T47D (cell line): ENCODE data around the gene GFRAL.
"Not testable (repeated sequence)": the region's sequence is repeated elsewhere in the genome, so short reads cannot be mapped to it uniquely, and the experiment has no call there.

Experiments
- DNase-seq, 2 experiments: peaks; one replicate each; pipeline versions ENCODE4 v3.0.0 to v3.0.0-alpha.2; 2011 to 2012; ENCODE audit warnings: low read depth in 1 of 2, low spot score in 1 of 2
- JUND ChIP-seq: IDR thresholded peaks from 2 replicates; pipeline ENCODE4 v1.6.1; 2012; ENCODE audit warnings: low read depth
- in situ Hi-C: cut with HindIII; loops from 2 replicates; pipeline ENCODE4 v1.10.0; 2016; ENCODE audit warnings: low sequenced_read_pairs, low pct_unique_long_range_greater_than_20kb

GFRAL gene, protein sequence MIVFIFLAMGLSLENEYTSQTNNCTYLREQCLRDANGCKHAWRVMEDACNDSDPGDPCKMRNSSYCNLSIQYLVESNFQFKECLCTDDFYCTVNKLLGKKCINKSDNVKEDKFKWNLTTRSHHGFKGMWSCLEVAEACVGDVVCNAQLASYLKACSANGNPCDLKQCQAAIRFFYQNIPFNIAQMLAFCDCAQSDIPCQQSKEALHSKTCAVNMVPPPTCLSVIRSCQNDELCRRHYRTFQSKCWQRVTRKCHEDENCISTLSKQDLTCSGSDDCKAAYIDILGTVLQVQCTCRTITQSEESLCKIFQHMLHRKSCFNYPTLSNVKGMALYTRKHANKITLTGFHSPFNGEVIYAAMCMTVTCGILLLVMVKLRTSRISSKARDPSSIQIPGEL

DNA sequence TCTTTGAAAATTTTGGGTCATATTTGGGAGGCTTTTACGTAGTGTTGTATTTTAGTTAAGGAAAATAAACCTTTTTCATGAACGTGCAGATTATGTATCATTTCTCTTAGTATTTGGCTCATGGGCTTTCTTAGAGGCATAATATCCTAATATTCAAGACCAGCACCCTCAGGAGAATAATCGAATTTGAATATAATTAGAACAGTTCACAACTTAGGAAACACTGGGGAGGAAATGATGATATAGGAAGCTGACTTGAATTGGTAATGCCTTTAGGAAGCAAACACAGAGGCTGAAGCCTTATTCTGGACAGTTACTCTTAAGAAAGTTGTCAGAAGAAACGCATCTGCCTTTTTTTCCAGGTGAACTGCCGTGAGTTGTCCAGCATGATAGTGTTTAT, at the start of gene GFRAL:
Gene GFRAL, plus strand, starts transcription at position 301 of the 400 bp plus-strand sequence. Its CDS starts 86 bp downstream, at position 387.
- in situ Hi-C loops = no loop called here
- no peak for TF ChIP-seq JUND
- DNase-seq = no peak

DNA sequence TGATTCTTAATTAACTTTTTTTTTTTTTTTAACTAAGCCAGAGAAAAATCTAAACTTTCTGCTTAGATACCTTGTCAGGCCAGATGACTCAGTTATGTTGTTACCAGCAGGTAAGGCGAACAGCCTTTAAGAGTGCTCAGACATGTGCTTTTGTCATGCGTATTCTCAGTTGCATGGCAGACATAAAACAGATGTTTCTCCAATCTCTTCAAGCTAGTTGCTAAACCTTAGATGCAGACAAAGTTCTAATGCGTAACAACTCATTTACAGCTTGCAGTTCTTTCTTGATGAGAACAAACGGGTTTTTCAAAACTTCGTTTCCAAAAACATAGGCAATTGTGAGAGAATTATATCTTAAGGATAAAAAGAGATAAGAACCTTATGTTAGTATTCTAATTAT, 49.6 kb upstream of the GFRAL start:
- no peak for TF ChIP-seq JUND
- in situ Hi-C loops = no loop called here

DNA sequence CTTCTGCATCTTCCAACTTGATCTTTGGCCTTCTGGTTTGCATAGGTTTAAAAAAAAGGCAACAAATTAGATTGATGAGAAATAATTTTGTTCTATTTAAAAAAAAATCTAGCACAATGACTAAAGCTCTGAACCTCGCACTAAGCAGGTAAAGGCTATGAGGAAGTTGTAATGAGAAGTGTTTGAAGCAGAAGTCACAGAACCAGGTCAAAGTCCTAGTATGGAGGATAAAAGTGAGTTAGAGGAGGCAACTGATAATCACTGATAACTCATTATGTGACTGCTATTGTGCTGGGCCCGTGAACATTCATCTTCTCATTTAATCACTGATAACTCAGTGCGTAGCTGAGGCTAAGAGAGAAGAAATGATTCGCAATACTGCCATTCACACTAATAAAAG, 46.1 kb upstream of the GFRAL start:
- DNase-seq = no peak
- TF ChIP-seq JUND = no peak
- in situ Hi-C loops = no loop called here

More for the DNA sequence above, 49.6 kb upstream of the GFRAL start:
- no peak for DNase-seq

DNA sequence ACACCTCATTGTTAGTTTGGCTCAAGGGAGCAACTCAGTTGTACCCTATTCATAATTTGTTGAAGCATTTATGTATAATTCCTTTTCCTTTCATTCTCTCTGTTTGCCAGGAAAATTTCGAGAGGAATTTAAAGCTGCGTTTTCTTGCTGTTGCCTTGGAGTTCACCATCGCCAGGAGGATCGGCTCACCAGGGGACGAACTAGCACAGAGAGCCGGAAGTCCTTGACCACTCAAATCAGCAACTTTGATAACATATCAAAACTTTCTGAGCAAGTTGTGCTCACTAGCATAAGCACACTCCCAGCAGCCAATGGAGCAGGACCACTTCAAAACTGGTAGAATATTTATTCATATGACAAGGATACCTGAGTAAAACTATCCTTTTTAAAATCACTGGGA, 45.2 kb upstream of the GFRAL start:
- in situ Hi-C loops = no loop called here
- DNase-seq = no peak
- no peak for TF ChIP-seq JUND

DNA sequence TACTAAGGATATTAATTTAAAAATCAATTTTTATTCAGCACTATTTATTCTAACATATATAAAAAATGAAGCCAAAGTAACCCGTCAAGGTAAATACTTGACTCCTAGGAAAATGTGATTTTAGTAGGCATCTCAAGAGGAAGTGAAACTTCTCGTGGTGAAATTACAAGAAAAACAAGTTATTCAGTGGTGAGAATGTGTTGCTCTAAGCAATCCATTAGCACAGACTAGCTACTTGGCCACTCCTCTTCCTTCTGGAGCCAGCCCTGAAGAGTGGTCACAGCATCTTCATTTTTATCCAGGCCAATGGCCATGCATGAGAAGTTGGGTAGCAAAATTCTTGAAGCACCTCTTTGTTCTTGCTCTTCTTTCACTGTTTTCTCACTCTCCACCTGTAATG, 40.4 kb upstream of the GFRAL start:
- DNase-seq = peak in 1 of 2 experiments; percentile 10
- in situ Hi-C loops = no loop called here
- TF ChIP-seq JUND = no peak

DNA sequence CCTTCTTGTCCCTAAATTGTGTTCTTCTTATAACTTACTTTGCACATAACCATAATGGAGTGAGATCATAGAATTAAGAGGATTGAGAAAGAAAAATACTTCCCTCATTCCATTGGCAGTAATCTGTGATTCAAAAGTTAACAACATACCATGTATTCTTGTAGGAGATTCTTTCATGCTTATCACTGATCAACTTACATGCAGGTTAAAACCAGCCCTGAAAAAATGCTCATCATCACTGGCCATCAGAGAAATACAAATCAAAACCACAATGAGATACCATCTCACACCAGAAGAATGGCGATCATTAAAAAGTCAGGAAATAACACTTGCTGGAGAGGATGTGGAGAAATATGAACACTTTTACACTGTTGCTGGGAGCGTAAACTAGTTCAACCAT, 36.5 kb upstream of the GFRAL start:
- no peak for DNase-seq
- in situ Hi-C loops = no loop called here
- no peak for TF ChIP-seq JUND

DNA sequence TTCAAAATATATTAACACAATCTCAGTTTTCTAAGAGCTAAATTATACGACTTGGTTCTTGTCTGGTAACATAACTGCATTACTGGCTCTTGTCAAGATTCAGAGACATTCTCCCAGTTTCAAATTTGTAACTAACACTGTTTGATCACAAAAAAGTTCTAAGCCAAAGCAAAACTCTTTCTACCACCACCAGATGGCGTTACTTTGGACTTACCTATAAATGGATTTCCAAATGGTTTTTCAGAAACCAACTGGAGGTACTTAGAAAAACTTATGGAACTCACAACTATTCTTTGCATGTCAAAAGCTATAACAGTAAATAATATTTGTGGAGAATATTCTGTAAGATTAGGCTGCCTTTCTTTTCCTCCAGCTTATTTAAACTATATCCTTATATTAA, 34.2 kb upstream of the GFRAL start:
- peak in 1 of 2 experiments; percentile 46 for DNase-seq
- in situ Hi-C loops = no loop called here
- no peak for TF ChIP-seq JUND

DNA sequence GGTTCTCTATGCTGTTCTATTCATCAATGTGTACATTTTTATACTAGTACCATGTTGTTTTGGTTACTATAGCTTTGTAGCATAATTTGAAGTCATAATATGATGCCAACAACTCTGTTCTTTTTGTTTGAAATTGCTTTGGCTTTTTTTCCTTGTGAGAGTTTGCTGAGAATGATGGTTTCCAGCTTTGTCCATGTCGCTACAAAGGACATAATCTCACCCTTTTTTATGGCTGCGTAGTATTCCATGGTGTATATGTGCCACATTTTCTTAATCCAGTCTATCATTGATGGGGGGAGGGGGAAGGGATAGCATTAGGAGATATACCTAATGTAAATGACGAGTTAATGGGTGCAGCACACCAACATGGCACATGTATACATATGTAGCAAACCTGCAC, 30.1 kb upstream of the GFRAL start:
- DNase-seq, in situ Hi-C loops: not testable (repeated sequence)

DNA sequence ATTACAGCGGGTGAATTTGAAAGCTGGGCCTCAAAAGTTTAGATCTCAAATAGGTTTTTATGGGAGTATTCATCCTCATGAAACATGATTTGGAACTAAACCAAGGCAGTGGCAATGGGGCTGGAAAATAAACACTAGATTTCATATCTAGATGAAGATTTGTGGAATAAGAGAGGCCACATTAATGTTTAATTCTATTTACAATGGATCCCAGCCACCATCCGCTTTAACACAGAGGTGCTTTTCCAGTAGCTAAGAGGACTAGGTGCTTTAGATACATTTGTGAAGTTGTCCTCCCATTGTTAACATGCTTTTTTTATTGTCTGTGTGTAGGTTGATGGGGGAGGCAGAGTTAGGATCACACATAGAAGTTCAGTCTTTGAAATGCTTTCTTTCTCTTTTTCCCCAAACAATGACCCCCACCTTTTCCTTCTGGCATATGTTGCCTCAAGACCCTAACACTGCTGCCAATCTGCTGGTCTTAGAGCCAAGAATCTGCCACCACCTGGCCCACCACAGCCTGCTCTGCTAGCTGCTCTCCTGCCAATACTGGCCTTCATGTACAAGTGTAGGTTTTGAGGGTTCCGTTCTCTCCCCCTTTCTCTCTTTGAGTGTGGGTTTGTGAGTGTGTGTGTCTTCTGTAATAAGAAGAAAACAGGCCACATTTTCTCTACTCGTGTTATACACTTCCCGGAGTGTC, 27.8 kb upstream of the GFRAL start:
- DNase-seq = no peak
- TF ChIP-seq JUND = no peak
- in situ Hi-C loops = no loop called here

DNA sequence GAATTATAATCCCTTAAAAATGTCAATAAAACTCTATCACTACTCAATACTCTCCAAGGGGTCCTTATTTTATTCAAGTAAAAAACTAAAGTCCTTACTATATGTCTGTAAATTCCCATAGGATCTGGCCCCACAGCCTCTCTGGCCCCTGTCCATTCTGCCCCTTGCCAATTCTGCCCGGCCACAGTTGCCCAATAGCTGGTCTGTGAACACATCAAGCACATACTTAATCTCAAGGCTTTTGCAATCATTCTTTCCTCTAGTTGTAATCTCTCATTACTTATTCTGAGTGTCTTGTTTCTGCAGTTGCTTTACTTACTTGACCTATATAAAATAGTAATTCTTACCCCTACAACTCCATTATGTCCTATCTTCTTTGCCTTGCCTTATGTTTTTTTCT, 22.5 kb upstream of the GFRAL start:
- DNase-seq = no peak
- in situ Hi-C loops = no loop called here
- no peak for TF ChIP-seq JUND

DNA sequence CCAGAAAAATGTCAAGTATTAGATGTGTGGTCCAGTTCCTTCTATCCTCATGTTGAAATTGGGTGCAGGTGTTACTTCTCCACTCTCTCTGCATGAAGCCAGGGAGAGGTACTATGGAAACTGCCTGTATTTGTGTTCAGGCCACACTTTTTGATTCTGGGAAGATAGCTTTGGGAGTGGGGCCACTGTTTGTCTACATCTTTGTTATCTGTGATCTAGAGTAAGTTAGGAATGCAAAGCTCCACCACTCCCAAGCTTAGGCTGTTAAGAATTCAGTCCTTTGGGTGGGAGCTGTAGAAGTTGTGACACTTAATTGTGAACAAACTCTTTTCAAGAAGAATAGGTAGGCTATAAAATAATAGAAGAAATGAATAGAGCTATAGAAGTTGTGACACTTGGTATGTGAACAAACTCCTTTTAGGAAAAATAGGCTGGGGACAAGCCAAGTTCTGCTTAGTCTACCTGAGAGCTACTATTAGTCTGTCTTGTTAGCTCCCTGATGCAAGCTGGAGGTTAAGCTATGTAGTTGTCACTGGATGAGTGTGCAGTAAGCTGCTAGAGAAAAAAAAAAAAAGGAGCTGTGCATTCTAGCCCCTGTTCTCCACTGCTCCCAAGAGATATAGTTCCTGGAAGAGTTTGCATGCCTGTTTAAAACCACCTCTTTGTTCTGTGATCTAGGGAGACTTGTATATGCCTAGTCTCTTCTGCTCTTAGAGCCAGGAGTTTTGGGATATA, 7.1 kb upstream of the GFRAL start:
- TF ChIP-seq JUND = no peak
- no peak for DNase-seq
- in situ Hi-C loops = no loop called here

DNA sequence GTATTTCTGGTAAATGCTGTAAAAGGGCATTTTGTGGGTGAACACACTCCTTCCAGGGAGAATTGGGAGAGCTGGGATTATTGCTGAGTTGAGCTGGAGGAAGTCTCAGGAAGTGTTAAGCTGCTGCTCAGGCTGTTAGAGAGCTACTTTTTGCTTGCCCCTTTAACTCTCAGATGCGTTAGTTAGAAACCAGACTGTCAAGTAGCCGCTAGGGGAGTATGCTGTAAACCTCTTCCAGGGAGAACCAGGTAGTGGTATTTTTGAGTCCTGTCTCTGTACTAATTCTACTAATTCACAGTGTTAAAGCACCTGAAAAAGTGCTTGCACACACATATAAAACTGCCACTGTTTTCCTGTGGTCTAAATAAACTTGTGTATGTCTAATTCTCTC, 6.6 kb upstream of the GFRAL start:
- DNase-seq = no peak
- in situ Hi-C loops = no loop called here
- no peak for TF ChIP-seq JUND

DNA sequence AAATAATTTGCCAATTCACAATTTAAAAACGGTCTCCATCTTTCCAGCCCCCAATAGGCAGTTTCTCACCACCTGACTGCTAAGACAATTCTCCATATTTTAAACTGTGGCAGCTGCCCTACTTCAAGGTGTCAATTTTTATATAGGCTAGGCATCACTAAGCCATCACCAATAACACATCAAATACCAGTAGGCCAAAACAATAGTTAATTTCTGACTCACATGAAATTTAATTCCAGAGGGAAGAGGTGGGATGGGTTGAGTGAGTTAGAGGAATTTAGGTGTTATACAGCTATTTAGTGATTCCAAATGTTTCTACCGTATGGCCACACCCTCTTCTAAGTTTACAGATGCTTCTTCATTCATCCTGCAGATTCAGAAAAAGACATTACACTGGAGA, 49.9 kb downstream of the GFRAL start:
- no peak for DNase-seq
- no peak for TF ChIP-seq JUND
- in situ Hi-C loops = no loop called here
